ENCODE measurements around the gene ACOT13.
A peak's percentile ranks its signal among the peaks of the same experiment; 100 is the strongest.
"Not testable (repeated sequence)": the region's sequence is repeated elsewhere in the genome, so short reads cannot be mapped to it uniquely, and the experiment has no call there.

ACOT13 gene

DNA sequence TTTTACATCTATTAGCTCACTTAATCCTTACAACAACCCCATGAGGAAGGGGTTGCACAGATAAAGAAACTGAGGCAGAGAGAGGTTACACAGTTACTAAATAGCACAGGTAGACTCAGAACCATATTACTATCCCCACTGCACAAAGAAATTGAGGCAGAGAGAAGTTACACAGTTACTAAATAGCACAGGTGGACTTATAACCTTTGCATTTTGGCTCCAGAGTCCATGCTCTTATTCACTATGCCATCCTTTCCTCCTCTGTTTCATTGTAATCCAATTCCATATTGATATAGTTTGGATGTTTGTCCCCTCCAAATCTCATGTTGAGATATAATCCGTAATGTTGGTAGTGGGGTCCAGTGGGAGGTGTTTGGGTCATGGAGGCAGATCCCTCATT lies 3.7 kb upstream of the ACOT13 start:
- DNase-seq = no peak

DNA sequence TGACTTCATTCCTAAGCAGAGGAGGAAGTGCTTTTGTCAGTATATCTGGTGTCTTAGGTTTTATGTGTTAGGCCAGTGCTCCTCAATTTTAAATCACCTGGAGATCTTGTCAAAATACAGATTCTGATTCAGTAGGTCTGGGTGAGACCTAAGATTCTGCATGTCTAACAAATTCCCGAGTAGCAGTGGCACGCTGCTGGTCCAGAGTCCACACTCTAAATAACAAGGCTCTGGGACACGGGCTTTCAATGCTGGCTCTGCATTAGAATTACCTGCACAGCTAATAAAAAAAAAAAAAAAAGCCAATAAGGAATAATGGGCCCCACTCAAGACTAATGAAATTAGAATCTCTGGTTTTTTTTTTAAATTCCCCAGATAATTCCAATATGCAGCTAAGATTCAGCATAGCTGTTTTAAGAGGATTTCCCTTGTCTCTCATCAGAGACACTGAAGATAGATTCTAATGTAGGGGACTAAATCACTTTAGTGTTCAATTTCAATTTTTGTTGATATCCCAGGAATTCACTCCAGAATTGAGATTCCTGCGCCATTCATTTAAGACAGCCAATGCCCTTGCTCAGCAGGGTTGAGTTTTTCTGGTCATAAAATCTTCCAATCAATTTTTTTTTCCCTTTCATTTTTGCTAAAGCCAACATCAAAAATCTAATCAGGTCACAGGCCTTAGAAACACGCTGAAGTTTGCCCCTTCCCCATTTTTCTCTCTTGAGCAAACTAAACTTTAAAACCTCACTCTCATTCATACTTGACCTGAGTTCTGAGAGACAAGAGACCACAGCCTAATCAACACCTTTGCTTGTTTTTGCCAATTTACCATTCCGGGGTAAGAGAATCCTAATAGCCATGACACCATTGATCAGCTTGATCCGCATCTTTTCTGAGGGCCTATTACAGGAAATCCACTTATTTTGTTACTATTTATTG lies 2.6 kb upstream of the ACOT13 start:
- no peak for DNase-seq

DNA sequence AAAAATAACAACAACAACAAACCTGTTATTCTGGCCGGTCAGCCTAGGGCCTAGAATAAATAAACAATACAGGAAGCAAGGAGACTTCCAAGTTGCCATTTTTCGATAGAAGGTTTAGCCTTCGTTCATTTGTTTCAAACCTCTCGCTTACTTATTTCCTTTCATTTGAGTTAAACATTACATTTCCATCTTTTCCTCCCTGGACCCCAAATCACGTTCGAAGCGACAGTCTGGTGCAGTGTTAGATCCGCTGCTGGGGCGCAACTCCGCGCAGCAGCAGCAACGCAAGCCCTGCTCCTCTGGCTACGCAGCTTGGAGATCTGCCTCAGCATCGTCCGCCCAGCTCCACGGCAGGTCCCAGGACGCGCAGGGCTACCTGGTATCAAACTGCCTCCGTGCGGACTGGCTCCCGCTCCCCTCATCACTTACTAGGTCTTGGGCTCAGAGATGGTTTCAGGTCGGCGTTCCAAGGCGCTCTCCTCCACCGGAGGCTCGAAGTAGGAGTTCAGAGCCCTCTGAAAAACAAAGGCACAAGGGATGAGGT lies 708 bp upstream of the ACOT13 start:
- peak; percentile 30 to 55 for DNase-seq

DNA sequence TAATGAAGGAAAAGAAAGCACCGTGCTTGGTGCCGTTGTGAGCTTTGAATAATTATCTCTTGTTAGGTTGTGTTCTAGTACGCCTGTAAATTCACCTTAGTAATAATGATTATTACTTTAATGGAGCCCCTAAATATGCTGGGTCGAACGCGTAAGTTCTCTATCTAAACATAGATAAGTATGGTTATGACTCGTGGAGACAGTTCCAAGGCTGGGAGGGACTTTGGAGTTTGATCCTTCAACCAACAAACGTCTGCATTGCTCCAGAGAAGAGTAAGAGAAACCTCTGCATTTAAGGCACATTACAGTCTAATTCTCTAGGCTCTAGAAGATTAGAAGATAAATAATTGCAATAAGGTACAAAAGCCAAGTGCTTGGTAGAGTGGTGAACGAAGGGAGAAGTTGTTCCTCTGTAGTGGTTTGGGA lies 514 bp downstream of the ACOT13 start:
- DNase-seq = no peak

DNA sequence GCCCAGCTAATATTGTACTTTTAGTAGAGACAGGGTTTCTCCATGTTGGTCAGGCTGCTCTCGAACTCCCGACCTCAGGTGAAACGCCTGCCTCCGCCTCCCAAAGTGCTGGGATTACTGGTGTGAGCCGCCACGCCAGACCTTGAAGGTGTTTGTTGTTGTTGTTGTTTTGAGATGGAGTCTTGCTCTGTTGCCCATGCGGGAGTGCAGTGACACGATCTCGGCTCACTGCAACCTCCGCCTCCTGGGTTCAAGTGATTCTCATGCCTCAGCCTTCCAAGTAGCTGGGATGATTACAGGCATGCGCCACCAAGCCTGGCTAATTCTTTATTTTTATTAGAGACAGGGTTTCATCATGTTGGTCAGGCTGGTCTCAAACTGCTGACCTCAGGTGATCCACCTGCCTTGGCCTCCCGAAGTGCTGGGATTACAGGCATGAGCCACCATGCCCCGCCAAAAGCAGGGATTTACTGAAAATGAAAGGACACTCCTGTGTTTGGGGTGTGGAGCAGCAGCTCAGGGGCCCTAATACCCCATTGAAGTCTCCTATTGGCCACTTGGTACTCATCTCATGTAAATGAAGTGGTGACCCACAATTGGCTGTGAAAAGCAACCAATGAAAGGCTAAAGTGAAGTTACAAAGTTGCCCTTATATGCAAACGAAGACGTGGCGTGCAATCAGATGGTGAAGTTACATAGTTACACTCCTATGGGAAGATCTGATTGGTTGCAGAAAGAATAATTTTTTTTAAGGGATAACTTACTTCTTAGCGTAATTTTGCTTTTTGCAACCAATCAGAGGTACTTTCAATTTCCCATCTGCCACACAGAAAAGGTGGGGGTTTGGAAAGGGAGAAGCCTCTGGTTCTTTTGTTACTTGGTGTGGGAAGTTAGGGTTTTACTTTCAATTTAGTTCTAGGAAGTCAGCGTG lies 1.5 kb downstream of the ACOT13 start:
- not testable (repeated sequence) for DNase-seq

DNA sequence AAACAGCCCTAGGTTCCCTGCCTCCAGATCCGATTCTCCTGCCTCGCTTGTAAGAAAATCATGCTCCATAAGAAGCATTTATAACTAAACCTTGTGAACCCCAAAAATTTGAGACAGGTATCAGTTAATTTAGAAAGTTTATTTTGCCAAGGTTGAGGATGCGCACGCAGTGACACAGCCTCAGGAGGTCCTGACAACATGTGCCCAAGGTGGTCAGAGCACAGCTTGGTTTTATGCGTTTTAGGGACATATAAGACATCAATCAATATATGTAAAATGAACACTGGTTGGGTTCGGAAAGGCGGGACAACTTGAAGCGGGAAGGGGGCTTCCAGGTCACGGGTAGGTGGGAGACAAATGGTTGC lies 2.1 kb downstream of the ACOT13 start:
- DNase-seq = no peak

DNA sequence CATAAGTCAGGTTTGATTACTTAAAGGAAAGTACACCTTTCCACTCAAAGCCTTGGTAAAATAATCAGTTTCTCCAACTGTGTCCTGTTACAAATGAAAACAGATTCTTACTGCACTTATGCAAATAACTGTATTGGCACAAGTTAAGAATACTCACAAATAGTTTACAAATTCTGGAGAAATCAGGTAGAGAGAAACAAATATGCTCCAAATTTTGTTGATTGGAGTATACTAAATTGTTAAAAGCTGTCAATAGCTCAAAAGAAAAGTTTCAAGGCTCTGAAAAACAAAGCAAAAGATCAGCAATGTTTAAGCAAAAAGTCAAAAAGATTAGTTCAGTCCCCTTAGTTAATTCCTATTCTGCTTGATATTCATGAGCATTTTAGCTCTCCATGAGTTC lies 3.6 kb downstream of the ACOT13 start:
- DNase-seq = not testable (repeated sequence)

DNA sequence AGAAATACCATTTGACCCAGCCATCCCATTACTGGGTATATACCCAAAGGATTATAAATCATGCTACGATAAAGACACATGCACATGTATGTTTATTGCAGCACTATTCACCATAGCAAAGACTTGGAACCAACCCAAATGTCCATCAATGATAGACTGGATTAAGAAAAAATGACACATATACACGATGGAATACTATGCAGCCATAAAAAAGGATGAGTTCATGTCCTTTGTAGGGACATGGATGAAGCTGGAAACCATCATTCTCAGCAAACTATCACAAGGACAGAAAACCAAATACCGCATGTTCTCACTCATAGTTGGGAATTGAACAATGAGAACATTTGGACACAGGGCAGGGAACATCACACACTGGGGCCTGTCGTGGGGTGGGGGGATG lies 4.2 kb downstream of the ACOT13 start:
- DNase-seq = not testable (repeated sequence)

DNA sequence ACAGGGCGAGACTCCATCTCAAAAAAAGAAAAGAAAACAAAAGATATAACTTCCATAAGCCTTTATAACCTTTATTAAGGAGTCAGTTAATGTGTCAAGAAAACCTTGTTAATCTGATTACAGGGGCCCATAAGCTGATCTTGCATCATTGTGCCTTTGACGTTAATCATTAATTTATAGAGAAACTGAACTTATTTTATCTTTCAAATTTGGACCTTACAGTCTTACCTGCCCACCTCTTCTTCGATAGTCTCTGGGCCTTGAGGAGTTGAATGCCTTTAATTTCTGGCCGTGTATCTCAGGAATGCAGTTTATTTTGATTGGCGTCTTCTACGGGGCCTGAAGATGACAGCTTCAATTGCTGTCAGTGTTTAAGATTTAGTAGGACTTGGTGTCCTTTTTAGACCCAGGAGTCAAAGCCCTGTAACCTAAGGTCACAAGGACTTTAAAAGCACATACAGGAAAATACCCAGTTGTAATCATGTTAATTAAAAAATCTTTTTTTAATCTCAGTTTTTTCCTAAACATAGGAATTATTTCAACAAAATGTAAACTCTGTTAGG lies 5.8 kb downstream of the ACOT13 start:
- no peak for DNase-seq

DNA sequence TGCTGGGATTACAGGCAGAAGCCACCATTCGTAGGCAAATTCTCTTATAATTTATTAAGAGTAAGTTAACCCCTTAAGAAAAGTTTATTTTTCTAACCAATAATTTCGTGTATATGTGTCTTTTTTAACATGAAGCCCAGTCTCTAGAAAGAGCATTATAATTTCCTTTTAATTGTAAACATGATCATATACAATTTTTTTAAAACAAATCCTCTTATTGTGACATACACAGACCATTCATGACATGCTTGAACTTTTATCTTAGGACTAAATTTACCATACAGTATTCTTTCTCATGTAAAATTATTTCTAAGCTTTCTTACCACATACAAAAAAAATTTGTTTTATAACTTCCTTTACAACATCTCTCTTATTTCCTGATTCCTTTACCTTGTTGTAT lies 6.7 kb downstream of the ACOT13 start:
- DNase-seq = no peak

DNA sequence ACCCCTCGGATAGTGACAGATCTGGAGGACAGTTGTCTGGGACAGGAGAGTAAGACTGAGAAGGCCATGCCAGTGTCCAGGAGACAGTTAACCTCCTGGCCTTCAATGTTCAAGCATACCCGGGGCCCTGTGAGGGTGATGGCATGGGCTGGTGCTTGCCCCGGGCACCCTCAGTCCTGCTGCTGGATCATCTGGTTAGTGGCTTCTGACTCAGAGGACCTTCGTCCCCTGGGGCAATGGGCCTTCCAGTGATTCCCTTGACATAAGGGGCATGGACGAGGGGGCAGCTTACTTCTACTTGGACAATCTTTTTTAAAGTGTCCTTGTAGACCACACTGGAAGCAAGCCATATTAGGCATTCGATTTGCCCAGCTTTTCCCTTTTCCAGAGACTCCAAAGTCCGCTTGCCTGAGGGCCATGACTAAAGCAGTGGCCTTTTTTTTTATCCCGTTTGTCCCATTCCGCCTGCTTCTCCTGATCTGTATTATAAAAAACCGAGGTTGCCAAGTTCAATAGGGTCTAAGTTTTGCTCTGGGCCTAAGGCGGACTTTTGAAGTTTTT lies 12.0 kb downstream of the ACOT13 start:
- not testable (repeated sequence) for DNase-seq

DNA sequence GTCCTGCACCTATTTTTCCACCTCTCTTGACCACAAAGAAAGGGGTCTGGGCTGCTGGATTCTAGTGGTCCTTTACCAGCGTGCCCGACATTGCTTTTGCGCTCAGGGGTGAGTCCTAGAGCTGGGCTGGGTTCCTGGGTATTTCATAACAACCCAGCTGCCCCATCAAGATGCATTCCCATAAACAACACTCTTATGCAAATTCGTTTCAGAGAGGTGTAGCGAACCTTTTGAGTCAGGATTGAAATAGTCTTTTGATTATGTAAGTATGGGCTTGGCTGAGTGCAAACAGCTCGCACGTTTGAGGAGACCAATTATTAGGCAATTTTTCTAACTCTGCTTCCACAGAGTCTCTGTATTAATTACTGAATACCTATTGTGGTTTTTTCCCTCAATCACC lies 13.7 kb downstream of the ACOT13 start:
- DNase-seq = no peak

DNA sequence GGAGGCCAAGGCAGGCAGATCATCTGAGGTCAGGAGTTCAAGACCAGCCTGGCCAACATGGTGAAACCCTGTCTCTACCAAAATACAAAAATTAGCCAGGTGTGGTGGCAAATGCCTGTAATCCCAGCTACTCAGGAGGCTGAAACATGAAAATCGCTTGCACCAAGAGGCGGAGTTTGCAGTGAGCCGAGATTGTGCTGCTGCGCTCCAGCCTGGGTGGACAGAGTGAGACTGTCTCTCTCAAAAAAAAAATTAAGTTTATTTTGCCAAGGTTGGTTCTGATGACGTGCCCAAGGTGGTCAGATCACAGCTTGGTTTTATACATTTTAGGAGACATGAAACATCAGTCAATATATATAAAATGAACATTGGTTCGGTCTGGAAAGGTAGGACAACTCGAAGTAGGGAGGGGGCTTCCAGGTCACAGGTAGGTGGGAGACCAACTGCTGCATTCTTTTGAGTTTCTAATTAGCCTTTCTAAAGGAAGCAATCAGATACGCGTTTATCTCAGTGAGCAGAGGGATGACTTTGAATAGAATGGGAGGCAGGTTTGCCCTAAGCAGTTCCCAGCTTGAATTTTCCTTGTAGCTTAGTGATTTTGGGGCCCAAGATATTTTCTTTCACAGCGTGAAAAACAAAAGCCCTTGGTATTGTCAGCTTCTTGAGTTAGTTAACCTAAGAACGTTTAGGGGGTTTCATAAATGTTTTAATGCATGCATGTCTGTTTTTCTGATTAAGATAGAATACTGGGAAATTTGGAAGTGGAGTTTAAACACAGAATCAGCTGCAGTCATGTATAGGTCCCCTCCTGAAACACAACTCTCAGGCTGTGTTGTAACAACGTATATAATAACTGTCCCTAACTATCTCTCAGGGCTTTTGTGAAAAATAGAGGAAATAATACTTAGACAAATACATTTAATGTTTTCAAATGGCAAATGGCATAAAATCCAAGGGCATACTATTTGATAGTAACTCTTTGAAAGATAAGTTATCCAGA lies 16.7 kb downstream of the ACOT13 start:
- no peak for DNase-seq

DNA sequence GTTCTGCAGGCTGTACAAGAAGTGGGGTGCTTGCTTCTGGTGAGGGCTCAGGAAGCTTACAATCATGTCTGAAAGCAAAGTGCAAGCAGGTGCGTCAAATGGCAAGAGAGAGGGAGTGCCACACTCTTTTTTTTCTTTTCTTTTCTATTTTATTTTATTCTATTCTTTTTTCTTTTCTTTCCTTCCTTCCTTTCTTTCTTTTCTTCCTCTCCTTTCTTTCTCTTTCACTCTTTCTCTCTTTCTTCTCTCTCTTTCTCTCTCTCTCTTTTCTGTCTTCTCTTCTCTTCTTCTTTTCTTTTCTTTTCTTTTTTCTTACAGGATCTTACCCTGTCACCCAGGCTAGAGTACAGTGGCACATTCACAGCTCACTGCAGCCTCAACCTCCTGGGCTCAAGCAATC lies 19.5 kb downstream of the ACOT13 start:
- DNase-seq = no peak

DNA sequence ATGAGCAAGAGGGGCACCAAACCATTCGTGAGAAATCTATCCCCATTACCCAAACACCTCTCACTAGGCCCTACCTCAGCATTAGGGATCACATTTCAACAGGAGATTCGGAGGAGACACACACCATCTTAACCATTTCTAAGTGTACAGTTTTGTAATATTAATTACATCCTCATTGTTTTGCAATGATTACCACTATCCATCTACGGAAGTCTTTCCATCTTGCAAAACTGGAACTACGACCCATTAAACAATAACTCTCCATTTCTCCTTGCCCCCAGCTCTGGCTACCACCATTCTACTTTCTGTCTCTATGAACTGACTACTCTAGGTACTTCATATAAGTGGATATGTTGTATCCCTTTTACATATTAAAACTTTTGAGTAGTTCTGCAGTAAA lies 20.1 kb downstream of the ACOT13 start:
- no peak for DNase-seq

DNA sequence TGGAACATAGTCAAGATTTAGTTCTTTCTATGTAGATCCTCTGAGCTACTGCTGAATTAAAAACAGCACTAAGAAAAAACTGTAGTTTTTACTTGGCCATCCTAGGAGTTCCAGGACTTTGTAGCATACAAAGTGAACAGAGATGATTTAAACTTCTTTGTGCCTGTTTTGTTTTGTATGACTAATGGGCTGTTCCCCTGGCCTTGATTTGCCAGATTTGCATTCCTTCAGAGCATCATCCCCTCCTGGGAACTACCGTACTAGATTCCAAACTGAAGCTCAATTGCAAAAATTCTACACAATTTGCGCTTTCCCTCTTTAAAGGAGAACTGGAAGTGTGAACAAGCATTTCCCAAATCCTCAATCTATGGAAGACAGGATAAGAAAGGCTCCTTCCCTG lies 23.1 kb downstream of the ACOT13 start:
- no peak for DNase-seq

DNA sequence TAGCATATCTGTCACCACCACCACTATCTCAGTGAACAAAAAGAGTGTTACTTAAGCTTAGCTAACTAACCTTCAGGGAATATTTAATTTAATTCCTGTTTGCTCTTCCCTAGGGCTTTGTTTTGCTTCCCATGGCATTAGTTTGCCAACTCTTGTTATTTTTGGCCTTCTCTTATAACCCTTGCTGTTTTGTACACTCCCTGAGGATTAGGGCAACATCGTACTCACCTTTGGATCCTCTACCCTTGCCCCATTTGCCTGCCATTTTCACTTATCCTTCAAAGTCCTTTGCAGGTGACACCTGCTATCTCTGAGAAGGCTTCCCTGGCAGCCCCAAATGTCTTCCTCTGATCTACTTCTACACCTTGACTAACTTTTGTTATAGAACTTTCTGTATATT lies 23.7 kb downstream of the ACOT13 start:
- DNase-seq = no peak

DNA sequence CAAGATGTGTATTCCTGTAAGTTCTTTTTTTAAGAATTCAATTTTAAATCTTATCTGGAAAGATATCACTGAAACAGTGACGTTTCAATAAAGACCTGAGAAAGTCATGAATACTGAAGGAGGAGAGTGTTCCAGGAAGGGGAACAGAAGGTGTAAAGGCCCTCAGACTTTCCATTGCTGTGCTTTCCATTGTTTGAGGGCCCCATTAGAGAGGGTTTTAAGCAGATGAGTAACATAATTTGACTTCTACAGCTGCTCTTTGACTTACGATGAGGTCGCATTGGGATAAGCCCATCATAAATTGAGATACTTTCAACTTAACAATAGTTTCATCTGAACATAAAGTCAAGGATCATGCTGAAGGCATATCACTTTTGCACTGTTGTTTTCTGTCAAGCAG lies 24.7 kb downstream of the ACOT13 start:
- no peak for DNase-seq

DNA sequence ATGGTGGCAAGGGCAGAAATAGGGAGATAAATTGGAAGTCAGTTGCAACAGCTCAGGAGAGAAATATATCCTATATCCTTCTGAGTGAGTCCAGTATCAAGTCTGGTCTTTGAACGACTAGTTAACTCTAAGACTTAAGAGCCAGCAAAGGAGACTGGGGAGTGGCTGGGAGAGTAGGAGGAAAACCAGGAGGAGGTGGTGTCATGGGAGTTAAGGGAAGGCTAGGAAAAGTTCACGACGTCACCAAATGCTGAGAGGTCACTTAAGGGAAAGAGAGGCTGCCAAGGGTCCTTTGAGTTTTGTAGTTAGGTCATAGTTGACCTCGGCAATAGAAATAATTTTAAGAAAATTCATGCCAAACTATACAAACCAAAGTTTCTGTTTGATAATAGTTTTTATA lies 25.1 kb downstream of the ACOT13 start:
- no peak for DNase-seq

DNA sequence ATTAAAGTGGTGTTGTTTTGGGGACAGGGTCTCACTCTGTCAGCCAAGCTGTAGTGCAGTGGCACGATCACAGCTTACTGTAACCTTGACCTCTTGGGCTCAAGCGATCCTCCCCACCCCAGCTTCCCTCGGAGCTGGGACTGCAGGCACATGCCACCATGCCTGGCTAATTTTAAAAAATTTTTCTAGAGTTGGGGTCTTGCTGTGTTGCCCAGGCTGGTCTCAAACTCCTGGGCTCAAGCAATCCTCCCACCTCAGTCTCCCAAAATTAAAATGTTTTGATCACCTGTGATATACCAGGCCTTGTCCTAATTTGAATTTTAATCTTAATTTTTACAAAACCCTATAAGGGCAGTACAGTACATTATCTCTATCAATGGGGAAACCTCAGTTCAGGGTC lies 25.5 kb downstream of the ACOT13 start:
- no peak for DNase-seq

DNA sequence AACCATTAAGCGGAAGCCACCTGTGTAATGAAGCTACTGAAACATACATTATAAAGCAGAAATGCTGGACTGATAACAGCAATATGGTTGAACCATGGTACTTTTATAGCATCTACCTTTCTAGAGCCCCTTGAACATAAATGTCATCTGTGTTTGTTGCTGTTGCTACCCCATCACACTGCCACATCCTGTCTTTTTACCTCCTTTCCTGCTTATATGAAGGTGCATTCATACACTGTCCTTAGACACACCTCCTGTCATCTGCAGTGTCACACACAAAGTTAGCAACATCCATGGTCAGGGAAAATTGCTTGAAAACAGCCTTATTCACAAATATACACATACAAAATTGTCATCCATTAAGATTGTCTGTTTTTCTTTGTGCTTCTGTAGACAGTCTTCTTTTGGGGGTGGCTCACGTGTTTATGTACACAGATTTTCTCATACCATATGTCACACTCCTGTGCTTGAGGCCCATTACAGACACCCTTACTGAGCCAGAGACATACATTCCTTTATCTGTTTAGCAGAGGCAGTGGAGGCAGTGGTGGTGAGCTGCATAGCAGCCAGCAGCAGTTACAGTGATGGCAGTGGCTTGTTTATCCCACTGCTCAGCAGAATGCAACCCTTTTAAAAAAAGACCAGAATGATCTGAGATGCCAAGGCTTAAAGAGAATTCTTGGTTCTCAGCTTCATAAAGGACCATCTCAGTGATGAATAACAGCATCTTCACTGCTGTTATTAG lies 26.1 kb downstream of the ACOT13 start:
- DNase-seq = no peak

Data from hippocampal formation (tissue), 2 donors.